Measurements from ENCODE around the gene CXXC5.
"Not testable (repeated sequence)": the region's sequence is repeated elsewhere in the genome, so short reads cannot be mapped to it uniquely, and the experiment has no call there.

CXXC5 gene

GRCh38 chr5:139718403-139718802 lies 70.3 kb downstream of the CXXC5 start:
- DNase-seq = not testable (repeated sequence)

- DNase-seq = not testable (repeated sequence)
Measured at GRCh38 chr5:139719970-139720369, 71.8 kb downstream of the CXXC5 start.

GRCh38 chr5:139723986-139724587 lies 75.9 kb downstream of the CXXC5 start:
- no peak for DNase-seq

GRCh38 chr5:139725073-139725830 lies 77.1 kb downstream of the CXXC5 start:
- DNase-seq = no peak

GRCh38 chr5:139726248-139726647 lies 78.1 kb downstream of the CXXC5 start:
- DNase-seq = no peak

GRCh38 chr5:139727615-139728014 lies 79.5 kb downstream of the CXXC5 start:
- not testable (repeated sequence) for DNase-seq

GRCh38 chr5:139731281-139731680 lies 83.1 kb downstream of the CXXC5 start:
- no peak for DNase-seq

GRCh38 chr5:139732019-139732418 lies 83.9 kb downstream of the CXXC5 start:
- DNase-seq = no peak

GRCh38 chr5:139733010-139733688 lies 85.0 kb downstream of the CXXC5 start:
- DNase-seq = no peak

All from DMS 273 treated with DMSO at 0.1 percent for 48 hours (cell line).